HG03060 (cell line): ENCODE measurements around the gene TCEA2.
"Not testable (repeated sequence)": the region's sequence is repeated elsewhere in the genome, so short reads cannot be mapped to it uniquely, and the experiment has no call there.

Source experiments
- ATAC-seq: cut with Tn5 transposase; IDR thresholded peaks from one replicate; pipeline ENCODE4 v1.9.1; 2021; ENCODE audit warnings: low read depth, moderate number of reproducible peaks; ENCODE audit not compliant: unreplicated experiment

The TCEA2 gene

GRCh38 chr20:64105846-64106434 lies 42.9 kb downstream of the TCEA2 start:
- ATAC-seq = no peak

GRCh38 chr20:64106435-64106961 lies 43.5 kb downstream of the TCEA2 start:
- no peak for ATAC-seq

- no peak for ATAC-seq
These were observed 44.2 kb downstream of the TCEA2 start, which contains the start of gene NPBWR2 for GRCh38 chr20:64106981-64107735. Gene NPBWR2, minus strand, starts transcription at chr20:64107565. Its CDS starts 734 bp downstream, at chr20:64106831.

GRCh38 chr20:64107736-64108457 lies 44.9 kb downstream of the TCEA2 start:
- no peak for ATAC-seq

- ATAC-seq = no peak
These were observed 46.0 kb downstream of the TCEA2 start for GRCh38 chr20:64108731-64109681.

GRCh38 chr20:64109831-64110391 lies 46.9 kb downstream of the TCEA2 start:
- ATAC-seq = no peak

- ATAC-seq = no peak
These were observed 47.5 kb downstream of the TCEA2 start for GRCh38 chr20:64110411-64111068.

GRCh38 chr20:64111841-64112641 lies 49.0 kb downstream of the TCEA2 start:
- ATAC-seq = no peak

- no peak for ATAC-seq
These were observed 49.9 kb downstream of the TCEA2 start for GRCh38 chr20:64112691-64113443.

- ATAC-seq = no peak
These were observed 50.4 kb downstream of the TCEA2 start for GRCh38 chr20:64113444-64113775.

GRCh38 chr20:64113796-64114355 lies 50.9 kb downstream of the TCEA2 start:
- no peak for ATAC-seq

- no peak for ATAC-seq
These were observed 51.5 kb downstream of the TCEA2 start for GRCh38 chr20:64114356-64114971.

- no peak for ATAC-seq
These were observed 52.3 kb downstream of the TCEA2 start for GRCh38 chr20:64115171-64115911.

GRCh38 chr20:64116016-64116415 lies 53.0 kb downstream of the TCEA2 start:
- ATAC-seq = no peak

- no peak for ATAC-seq
These were observed 53.8 kb downstream of the TCEA2 start for GRCh38 chr20:64116541-64117431.

- not testable (repeated sequence) for ATAC-seq
These were observed 54.4 kb downstream of the TCEA2 start for GRCh38 chr20:64117432-64117777.
